MG63 (cell line): ENCODE results near the gene APBA2. TPM values are rescaled to one million over a fixed set of nuclear protein-coding genes. Genes with fewer than 3 reads are reported as not detected.
A peak's percentile ranks its signal among the peaks of the same experiment; 100 is the strongest.

Experiments
- DNase-seq: peaks from one replicate; pipeline ENCODE4 v3.0.0-alpha.2; 2020
- H3K27me3 ChIP-seq: fragments of 250-450 bp; sonication (Bioruptor Pico); 2 replicates; pipeline ENCODE4 v1.5.1; 2020; ENCODE audit warnings: mild to moderate bottlenecking, moderate library complexity
- H3K36me3 ChIP-seq: fragments of 250-450 bp; sonication (Bioruptor Pico); 2 replicates; pipeline ENCODE4 v1.5.1; 2020; ENCODE audit warnings: mild to moderate bottlenecking, moderate library complexity
- H3K4me3 ChIP-seq: fragments of 250-450 bp; sonication (Bioruptor Pico); 2 replicates; pipeline ENCODE4 v1.5.1; 2020; ENCODE audit warnings: mild to moderate bottlenecking, moderate library complexity
- H3K9me3 ChIP-seq: fragments of 250-450 bp; sonication (Bioruptor Pico); 2 replicates; pipeline ENCODE4 v1.5.1; 2020; ENCODE audit warnings: mild to moderate bottlenecking, moderate library complexity
- total RNA-seq: library from RNA; depleted of rRNA; stranded (reverse); fragments of >200 nt; shearing (Covaris generic); gene quantifications from 2 replicates; pipeline ENCODE4 v1.2.3, GENCODE V29; 2014; ENCODE audit warnings: low replicate concordance

The APBA2 gene
- total RNA-seq, 1 experiment from 2014 or later = 28.0 TPM

DNA sequence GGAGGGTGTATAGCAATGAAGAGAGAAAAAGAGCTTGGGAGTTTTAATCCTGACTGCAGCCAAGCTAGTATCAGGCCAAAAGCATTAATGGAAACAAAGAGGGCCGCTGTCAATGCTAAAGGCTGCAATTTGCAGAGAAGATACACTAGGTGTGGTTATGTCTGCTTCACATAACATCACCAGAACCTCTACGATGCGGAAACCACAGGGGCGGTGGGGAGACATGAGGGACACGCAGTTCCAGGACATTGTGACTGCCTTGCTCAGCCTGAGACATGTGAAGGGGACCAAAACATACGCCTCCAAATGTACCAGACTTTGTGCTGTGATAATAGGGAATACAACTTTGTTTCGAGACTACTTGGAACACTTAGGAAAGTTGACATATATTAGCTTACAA lies 88.4 kb downstream of the APBA2 start:
- no peak for DNase-seq
- H3K9me3 ChIP-seq = no peaks in the 10 kb centered on the region
- H3K36me3 ChIP-seq = no peaks in the 10 kb centered on the region
- no peaks in the 10 kb centered on the region for H3K27me3 ChIP-seq
- no peak overlapping the region for H3K4me3 ChIP-seq

DNA sequence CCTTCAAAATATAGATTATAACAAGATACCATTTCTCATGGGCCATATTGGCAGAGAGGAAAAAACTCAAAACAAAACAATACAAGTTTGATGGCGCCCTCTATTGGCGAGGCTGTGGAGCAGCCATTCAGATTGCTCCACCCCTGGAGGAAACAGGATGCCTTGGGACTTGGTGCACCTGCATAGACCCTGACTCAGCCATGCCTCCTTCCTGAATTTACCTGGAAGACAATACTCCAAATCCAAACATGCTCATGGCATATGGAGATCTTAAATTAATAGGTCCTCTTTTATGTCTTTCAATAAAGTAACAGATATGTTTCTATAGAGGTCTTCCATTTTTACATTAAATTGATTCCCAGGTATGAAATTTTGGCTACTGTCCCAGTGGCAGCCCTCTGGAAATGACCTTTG lies 90.0 kb downstream of the APBA2 start:
- no peaks in the 10 kb centered on the region for H3K36me3 ChIP-seq
- no peaks in the 10 kb centered on the region for H3K9me3 ChIP-seq
- no peak overlapping the region for H3K4me3 ChIP-seq
- H3K27me3 ChIP-seq = no peaks in the 10 kb centered on the region
- DNase-seq = peak; percentile 20

DNA sequence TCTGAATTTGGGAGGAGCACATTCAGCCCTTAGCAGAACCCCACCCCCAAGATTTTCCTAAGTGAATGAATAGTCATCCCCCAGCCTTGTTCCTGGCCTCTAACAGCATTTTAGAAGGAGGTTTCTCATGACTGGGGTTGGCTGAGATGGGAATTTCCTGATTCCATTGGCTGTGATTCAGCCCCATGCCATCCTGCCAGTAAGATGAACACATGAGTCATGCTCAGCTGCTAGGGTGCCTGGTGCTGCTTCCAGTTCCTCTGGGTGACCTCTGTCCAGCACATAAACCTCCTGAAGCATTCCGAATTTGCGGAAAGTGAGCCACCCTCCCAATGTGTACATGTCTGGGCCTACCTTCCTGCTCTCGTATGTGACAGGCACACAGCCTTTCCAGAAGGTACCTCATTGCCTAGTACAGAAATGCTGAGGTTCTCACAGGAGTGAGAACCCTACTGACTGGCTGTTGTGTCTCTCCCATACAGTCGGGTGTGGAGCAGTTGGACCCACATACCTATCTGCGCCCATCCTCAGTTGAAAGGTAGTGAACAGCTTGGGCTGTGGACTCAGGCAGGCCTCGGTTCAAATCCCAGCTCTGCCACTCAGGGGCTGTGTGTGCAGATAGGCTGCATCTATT lies 91.7 kb downstream of the APBA2 start:
- H3K36me3 ChIP-seq = no peaks in the 10 kb centered on the region
- H3K9me3 ChIP-seq = no peaks in the 10 kb centered on the region
- no peak overlapping the region for H3K4me3 ChIP-seq
- no peaks in the 10 kb centered on the region for H3K27me3 ChIP-seq
- peak; percentile 86 for DNase-seq

DNA sequence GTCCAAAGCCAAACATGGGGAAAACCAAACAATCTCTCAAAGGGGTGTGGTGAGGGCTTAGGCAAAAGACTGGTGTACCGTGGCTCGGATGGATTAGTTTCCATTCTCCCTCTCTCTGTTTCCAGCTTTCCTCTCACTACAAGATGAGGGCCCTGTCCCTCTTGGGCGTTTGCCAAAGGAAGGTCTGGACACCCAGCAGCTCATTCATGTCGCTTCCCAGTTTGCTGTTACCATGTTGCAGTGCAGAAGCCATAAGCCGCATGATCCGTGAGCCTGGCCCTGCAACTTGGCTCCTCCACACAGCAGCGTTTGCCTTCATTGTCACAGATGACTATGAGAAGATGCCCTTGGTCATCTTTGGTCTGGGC lies 92.2 kb downstream of the APBA2 start:
- Histone ChIP-seq H3K9me3 (no peaks in the 10 kb centered on the region), H3K4me3 (no peak overlapping the region), H3K27me3 (no peaks in the 10 kb centered on the region), H3K36me3 (no peaks in the 10 kb centered on the region)
- DNase-seq = no peak

DNA sequence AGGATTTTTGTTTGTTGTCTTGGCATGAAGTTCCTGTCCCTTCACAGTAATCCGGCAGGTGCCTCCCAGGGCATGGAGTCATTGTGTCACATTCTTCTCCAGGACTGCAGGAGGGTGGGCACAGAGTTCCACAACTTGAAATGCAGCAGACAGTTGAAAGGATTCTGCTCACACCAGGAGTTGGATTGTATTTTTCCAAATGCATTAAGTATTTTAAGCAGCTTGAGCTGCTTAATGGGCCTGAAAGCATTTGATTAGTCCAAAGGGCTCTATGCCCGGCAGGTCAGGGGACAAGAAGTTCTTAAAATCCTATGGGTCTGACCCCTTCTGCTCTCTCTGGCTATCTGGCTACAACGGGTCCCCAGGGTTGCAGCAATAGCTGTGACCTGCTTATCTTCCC lies 92.9 kb downstream of the APBA2 start:
- H3K9me3 ChIP-seq = no peaks in the 10 kb centered on the region
- no peak for DNase-seq
- no peaks in the 10 kb centered on the region for H3K27me3 ChIP-seq
- H3K4me3 ChIP-seq = no peak overlapping the region
- no peaks in the 10 kb centered on the region for H3K36me3 ChIP-seq

DNA sequence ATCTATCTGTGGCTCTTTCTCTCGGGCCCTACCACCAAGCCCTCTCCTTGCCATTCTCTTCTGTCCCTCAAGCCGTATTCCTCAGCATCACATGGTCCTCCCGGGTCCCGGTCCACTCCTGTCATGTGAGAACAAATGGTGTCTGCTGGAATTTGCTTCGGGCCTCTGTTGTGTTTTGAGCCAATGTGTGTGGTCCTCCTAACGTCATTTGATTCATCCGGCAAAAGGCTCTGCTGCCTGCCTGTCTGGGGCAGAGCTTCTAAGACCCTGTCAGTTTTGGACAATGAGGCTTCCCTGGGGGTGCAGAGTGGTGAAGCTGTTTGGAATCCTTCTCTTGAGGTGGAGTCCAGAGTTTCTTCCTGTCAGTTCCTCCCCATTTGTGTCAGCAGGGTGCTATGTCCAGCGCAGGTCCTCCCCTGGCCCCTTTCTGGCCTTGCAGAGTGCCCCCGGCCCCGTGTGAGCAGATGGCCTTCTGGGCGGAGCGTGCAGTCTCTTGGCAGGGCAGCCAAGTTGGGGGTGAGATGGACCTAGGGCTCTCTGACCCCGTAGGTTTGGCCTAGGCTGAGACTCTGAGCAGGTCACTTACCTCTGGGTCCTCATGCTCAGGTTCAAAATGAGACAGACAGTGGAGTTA lies 93.6 kb downstream of the APBA2 start:
- no peak for DNase-seq
- H3K27me3 ChIP-seq = no peaks in the 10 kb centered on the region
- H3K9me3 ChIP-seq = no peaks in the 10 kb centered on the region
- H3K4me3 ChIP-seq = no peak overlapping the region
- no peaks in the 10 kb centered on the region for H3K36me3 ChIP-seq

DNA sequence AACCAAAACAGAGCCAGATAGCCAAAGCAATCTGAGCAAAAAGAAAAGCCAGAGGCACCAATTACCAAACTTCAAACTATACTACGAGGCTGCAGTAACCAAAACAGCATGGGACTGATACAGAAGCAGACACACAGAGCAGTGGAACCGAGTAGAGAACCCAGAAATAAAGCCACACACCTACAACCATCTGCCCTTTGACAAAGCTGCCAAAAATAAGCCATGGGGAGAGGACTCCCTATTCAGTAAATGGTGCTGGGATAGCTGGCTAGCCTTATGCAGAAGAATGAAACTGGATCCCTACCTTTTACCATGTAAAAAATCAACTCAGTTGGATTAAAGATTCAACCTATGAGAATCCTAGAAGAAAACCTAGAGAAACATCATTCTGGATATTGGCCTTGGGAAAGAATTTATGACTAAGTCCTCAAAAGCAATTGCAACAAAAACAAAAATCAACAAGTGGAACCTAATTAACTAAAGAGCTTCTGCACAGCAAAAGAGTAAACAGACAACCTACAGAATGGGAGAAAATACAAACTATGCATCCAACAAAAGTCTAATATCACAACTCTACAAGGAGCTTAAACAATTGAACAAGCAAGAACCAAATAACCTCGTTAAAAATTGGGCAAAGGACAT lies 95.1 kb downstream of the APBA2 start:
- H3K9me3 ChIP-seq = no peaks in the 10 kb centered on the region
- H3K36me3 ChIP-seq = no peaks in the 10 kb centered on the region
- DNase-seq = no peak
- no peak overlapping the region for H3K4me3 ChIP-seq
- H3K27me3 ChIP-seq = no peaks in the 10 kb centered on the region

DNA sequence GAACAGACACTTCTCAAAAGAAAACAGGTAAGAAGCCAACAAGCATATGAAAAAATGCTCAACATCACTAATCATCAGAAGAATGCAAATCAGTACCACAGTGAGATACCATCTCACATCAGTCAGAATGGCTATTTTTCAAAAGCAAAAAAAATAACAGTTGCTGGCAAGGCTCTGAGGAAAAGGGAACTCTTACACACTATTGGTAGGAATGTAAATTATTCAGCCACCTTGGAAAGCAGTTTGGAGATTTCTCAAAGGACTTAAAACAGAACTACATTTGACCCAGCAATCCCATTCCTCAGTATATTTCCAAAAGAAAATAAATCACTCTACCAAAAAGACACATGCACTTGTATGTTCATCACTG lies 95.6 kb downstream of the APBA2 start:
- H3K9me3 ChIP-seq = no peaks in the 10 kb centered on the region
- H3K36me3 ChIP-seq = no peaks in the 10 kb centered on the region
- no peaks in the 10 kb centered on the region for H3K27me3 ChIP-seq
- no peak for DNase-seq
- no peak overlapping the region for H3K4me3 ChIP-seq

DNA sequence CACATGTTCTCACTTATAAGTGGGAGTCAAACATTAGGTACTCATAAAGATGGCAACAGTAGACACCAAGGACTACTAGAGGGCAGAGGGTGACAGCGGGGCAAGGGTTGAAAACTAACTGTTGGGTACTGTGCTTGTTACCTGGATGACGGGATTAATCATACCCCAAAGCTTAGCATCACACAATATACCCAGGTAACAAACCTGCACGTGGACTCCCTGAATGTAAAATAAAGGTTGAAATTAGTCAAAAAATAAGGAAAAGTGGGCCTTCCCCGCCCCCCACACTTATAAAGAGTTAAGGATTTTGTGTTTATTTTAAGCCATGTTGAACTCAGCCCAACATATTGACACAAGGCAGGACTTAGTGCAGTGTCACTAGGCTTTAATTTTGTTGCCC lies 96.1 kb downstream of the APBA2 start:
- Histone ChIP-seq H3K9me3 (no peaks in the 10 kb centered on the region), H3K27me3 (no peaks in the 10 kb centered on the region), H3K36me3 (no peaks in the 10 kb centered on the region), H3K4me3 (no peak overlapping the region)
- DNase-seq = no peak

DNA sequence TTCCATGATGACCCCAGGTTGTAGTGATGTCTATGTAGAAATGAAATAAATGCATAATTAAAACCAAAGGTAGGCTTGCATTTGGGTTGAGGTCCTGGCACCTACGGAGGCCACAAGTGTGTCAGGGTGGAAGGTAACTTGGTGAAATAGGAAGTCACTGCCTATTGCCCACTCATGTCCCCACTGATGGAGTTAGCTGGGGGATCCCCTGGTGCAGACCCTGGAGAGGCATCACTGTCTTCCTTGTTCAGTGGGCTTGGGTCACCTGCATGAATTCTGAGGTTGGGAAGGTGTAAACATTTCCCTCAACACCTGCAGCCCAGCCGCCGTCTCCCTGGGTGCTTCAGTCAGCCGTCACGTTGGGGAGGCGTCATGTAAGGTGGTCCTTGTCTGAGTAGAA lies 97.1 kb downstream of the APBA2 start:
- no peaks in the 10 kb centered on the region for H3K9me3 ChIP-seq
- DNase-seq = no peak

DNA sequence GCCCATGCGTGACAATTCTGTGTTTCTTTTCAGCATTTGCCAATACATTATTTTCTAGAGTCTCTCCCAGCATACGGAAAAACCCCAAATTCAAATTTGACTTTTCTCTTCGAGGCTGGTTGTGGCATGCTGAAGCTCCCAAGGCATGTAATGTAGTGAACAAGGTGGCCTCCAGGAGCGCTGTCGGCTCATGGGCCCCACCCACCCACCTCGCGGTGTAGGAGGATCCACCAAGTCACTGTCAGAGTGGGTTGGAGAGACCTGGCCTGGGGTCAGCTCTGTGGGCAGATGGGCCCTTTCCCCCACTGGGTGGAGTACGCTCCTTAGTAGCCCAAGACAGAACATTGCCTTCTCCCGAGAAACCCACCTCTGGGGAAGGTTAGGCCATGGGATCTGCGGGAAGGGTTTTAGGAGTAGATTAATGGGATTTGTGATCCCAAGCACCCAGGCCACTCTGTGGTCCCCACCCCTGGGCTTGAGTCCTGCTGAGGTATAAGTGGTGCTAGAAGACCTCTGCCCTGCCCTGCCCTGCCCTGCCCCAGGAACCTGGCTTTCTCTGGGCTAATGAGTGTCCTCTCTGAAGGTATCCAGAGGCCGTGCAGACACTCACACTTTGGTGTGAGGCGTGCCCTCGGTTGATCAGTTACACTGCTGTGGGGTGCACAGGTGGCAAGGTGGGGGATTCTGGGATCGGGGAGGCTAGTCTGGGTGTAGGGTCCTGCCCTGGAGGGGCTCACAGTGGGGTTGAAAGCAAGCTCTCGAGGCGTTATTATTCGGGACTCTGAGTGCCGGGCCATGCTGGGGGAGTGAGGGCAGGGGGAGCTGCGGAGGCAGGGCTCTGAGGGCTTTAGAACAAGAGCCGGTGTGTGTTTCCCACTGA lies 97.9 kb downstream of the APBA2 start:
- Histone ChIP-seq H3K27me3 (no peaks in the 10 kb centered on the region), H3K4me3 (no peak overlapping the region), H3K9me3 (no peaks in the 10 kb centered on the region), H3K36me3 (no peaks in the 10 kb centered on the region)
- no peak for DNase-seq

More for the DNA sequence above, 97.1 kb downstream of the APBA2 start:
- Histone ChIP-seq H3K36me3 (no peaks in the 10 kb centered on the region), H3K27me3 (no peaks in the 10 kb centered on the region), H3K4me3 (no peak overlapping the region)

DNA sequence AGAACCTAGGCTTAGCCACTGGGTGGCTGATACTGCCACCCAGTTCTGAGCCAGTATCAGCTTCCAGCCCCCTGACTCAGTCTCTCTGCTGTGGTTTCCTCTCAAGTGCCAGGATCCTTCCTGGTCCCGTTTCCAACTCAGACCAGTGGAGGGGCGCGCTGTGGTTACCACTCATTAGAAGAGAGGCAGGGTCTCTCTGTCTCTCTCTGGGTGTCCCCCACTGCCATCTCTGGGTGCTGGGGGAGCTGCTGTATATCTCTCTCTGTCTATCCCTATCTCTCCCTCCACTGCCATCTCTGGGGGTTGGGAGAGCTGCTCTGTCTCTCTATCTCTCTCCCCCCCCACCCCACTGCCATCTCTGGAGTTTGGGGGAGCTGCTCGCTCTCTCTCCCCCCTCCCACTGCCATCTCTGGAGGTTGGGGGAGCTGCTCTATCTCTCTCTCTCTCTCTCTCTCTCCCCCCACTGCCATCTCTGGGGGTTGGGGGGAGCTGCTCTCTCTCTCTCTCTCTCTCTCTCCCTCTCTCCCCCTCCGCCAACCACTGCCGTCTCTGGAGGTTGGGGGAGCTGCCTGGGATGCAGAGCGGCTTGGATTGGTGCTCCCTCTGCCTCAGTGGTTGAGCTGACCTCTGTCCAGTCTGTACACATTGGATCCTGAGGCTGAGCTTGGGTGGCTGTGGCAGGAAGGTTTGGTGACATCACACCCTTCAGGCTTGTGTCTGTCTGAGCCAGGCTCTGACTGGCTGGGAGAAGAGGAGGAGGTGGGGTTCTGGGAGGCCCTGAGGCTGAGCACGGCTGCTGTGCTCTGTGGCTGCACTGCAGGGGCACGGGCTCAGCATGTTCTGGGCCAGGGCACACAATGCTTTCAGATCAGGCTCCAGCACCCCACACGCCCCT lies 98.9 kb downstream of the APBA2 start:
- H3K9me3 ChIP-seq = no peaks in the 10 kb centered on the region
- H3K36me3 ChIP-seq = no peaks in the 10 kb centered on the region
- no peak overlapping the region for H3K4me3 ChIP-seq
- peak; percentile 20 for DNase-seq
- H3K27me3 ChIP-seq = no peaks in the 10 kb centered on the region

DNA sequence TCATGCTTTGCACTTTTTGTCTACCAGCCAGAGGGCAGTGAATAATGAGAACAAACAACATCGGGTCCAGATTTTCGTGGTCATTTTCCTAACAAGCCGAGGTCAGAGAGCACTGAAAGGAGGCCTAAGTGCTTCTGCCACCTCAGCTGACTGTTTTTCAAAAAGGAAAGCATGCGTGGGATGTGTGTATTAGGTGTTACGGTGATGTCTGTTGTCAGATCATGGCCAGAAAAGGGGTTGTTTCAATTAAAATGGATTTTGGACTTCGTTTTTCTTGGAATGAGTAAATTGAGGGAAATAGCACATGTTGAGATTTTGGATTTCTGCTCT lies 99.5 kb downstream of the APBA2 start:
- Histone ChIP-seq H3K36me3 (no peaks in the 10 kb centered on the region), H3K9me3 (no peaks in the 10 kb centered on the region), H3K4me3 (no peak overlapping the region), H3K27me3 (no peaks in the 10 kb centered on the region)
- DNase-seq = no peak

DNA sequence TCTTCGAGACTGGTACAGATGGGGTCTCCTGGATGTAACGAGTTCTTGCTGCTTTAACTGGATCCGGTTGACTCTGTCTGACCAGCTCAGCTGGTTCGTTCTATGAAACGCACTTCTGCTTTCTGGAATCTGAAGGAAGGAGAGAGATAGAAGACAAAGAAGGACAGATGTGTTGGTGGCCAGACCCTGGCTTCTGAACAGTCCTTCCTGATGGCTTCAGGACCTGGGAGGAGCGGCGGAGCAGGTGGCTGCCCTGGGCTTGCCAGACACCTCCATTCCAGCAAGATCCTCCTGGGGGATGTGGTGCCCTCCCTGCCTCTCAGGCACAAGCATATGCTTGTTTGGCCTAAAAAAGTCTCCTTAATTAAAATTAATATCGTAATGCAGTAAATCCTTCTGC lies 99.9 kb downstream of the APBA2 start:
- no peak for DNase-seq
- H3K9me3 ChIP-seq = no peaks in the 10 kb centered on the region
- no peak overlapping the region for H3K4me3 ChIP-seq
- H3K36me3 ChIP-seq = no peaks in the 10 kb centered on the region
- H3K27me3 ChIP-seq = no peaks in the 10 kb centered on the region

DNA sequence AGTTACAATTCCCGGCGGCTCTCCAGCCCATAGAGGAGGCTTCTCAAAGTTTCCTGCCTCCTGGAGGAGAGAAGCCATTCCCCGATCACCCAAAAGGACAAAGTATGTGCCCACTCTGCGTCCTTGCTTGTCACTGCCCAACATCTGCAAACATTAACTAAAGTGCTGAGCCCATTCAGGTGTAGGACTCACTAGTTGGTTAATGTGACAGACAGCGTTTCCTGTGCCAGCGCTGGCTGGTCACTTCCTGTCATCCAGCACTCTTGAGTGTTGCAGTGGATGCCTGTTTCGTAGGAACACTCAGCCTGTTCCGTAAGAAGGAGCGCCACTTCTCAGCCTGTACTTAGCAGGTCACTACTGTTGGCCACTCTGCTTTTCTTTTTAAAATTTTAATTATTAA lies 100.3 kb downstream of the APBA2 start:
- H3K9me3 ChIP-seq = no peaks in the 10 kb centered on the region
- H3K27me3 ChIP-seq = no peaks in the 10 kb centered on the region
- no peak for DNase-seq
- H3K4me3 ChIP-seq = no peak overlapping the region
- no peaks in the 10 kb centered on the region for H3K36me3 ChIP-seq

DNA sequence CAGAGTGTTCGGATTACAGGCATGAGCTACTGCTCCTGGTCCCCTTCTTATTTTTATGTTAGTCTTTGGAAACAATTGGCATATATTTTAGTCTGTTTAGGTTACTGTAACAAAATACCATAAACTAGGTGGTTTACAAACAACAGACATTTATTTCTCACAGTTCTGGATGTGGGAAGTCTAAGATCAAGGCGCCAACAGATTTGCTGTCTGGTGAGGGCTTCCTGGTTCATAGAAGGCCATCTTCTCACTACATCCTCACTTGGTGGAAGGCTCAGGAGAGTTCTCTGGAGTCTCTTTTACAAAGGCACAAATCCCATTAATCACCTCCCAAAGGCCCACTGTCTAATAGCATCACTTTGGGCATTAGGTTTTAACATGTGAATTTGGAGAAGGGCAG lies 101.0 kb downstream of the APBA2 start:
- no peak for DNase-seq
- Histone ChIP-seq H3K36me3 (no peaks in the 10 kb centered on the region), H3K27me3 (no peaks in the 10 kb centered on the region), H3K4me3 (no peak overlapping the region), H3K9me3 (no peaks in the 10 kb centered on the region)

DNA sequence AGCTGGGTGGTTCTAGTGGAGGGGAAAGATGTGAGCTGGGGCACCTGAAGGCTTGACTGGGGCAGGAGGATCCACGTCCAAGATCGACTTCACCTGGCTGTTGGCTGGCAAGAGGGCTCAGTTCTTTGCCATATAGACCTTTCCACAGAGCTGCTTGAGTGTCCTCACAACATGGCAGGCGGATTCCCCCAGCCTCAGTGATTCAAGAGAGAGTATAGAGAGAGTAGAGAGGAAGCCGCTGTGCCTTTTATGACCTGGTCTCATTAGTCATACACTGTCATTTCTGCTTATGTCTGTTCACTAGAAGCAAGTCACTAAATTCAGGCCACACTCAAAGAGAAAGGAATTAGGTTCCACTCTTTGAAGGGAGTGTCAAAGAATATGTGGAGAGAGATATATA lies 101.6 kb downstream of the APBA2 start:
- Histone ChIP-seq H3K9me3 (no peaks in the 10 kb centered on the region), H3K4me3 (no peak overlapping the region), H3K36me3 (no peaks in the 10 kb centered on the region), H3K27me3 (no peaks in the 10 kb centered on the region)
- no peak for DNase-seq
